GM21381 (cell line): ENCODE data around the gene GOT2.
A peak's percentile ranks its signal among the peaks of the same experiment; 100 is the strongest.
"Not testable (repeated sequence)": the region's sequence is repeated elsewhere in the genome, so short reads cannot be mapped to it uniquely, and the experiment has no call there.

Experiments
- ATAC-seq: cut with Tn5 transposase; IDR thresholded peaks from one replicate; pipeline ENCODE4 v1.9.1; 2021; ENCODE audit warnings: mild to moderate bottlenecking, moderate library complexity; ENCODE audit not compliant: unreplicated experiment

The GOT2 gene

GRCh38 chr16:58733671-58734458 lies at the start of gene GOT2:
TSS of gene GOT2 (minus strand) at chr16:58734316. CDS start at chr16:58734228, 88 bp downstream.
- ATAC-seq: peak; percentile 93

- ATAC-seq: not testable (repeated sequence)
Observed at GRCh38 chr16:58779291-58779690, 45.2 kb upstream of the GOT2 start.

GRCh38 chr16:58773870-58774269 lies 39.8 kb upstream of the GOT2 start:
- ATAC-seq: no peak

- ATAC-seq: no peak
Observed at GRCh38 chr16:58768145-58768544, 34.0 kb upstream of the GOT2 start.

- no peak for ATAC-seq
Observed at GRCh38 chr16:58767581-58767980, 33.5 kb upstream of the GOT2 start.

GRCh38 chr16:58756650-58757332 lies 22.7 kb upstream of the GOT2 start:
- ATAC-seq: no peak

GRCh38 chr16:58755989-58756649 lies 22.0 kb upstream of the GOT2 start:
- peak; percentile 94 for ATAC-seq

- no peak for ATAC-seq
Observed at GRCh38 chr16:58753711-58754134, 19.6 kb upstream of the GOT2 start.

- ATAC-seq: no peak
Observed at GRCh38 chr16:58744497-58744896, 10.4 kb upstream of the GOT2 start.

GRCh38 chr16:58741976-58742375 lies 7.9 kb upstream of the GOT2 start:
- ATAC-seq: no peak

- ATAC-seq: no peak
Observed at GRCh38 chr16:58741166-58741565, 7.0 kb upstream of the GOT2 start.

GRCh38 chr16:58738672-58739296 lies 4.7 kb upstream of the GOT2 start:
- no peak for ATAC-seq

- ATAC-seq: not testable (repeated sequence)
Observed at GRCh38 chr16:58736341-58736740, 2.2 kb upstream of the GOT2 start.

- no peak for ATAC-seq
Observed at GRCh38 chr16:58734459-58734787, 307 bp upstream of the GOT2 start.

GRCh38 chr16:58733248-58733670 lies 857 bp downstream of the GOT2 start:
- ATAC-seq: no peak

GRCh38 chr16:58732545-58733247 lies 1.4 kb downstream of the GOT2 start:
- peak; percentile 39 for ATAC-seq

GRCh38 chr16:58730724-58731370 lies 3.3 kb downstream of the GOT2 start:
- no peak for ATAC-seq

- ATAC-seq: no peak
Observed at GRCh38 chr16:58727796-58728568, 6.1 kb downstream of the GOT2 start.

GRCh38 chr16:58727028-58727781 lies 6.9 kb downstream of the GOT2 start:
- no peak for ATAC-seq
